NCI-H2107 treated with DMSO at 0.1 percent for 48 hours (cell line): Measurements from ENCODE around the gene GRID1.

Experiments used
- DNase-seq: peaks from one replicate; lab custom pipeline; 2025; ENCODE audit not compliant: unreplicated experiment; lab: John Stamatoyannopoulos, UW

The GRID1 gene

GRCh38 chr10:86269332-86269731 lies 97.3 kb downstream of the GRID1 start:
- no peak for DNase-seq

- DNase-seq: no peak
Observed at GRCh38 chr10:86267286-86268195, 99.1 kb downstream of the GRID1 start.

- no peak for DNase-seq
Observed at GRCh38 chr10:86266446-86267242, 100.0 kb downstream of the GRID1 start.

GRCh38 chr10:86265895-86266259 lies 100.7 kb downstream of the GRID1 start:
- no peak for DNase-seq

GRCh38 chr10:86265236-86265894 lies 101.2 kb downstream of the GRID1 start:
- DNase-seq: no peak

GRCh38 chr10:86264481-86265231 lies 101.9 kb downstream of the GRID1 start:
- no peak for DNase-seq

GRCh38 chr10:86263907-86264306 lies 102.7 kb downstream of the GRID1 start:
- DNase-seq: no peak

GRCh38 chr10:86263209-86263608 lies 103.4 kb downstream of the GRID1 start:
- no peak for DNase-seq

GRCh38 chr10:86262688-86263181 lies 103.9 kb downstream of the GRID1 start:
- DNase-seq: peak; percentile 52

- DNase-seq: peak; percentile 62
Observed at GRCh38 chr10:86261941-86262687, 104.5 kb downstream of the GRID1 start.

GRCh38 chr10:86261470-86261869 lies 105.1 kb downstream of the GRID1 start:
- no peak for DNase-seq

- DNase-seq: peak; percentile 70
Observed at GRCh38 chr10:86260564-86260963, 106.0 kb downstream of the GRID1 start.

GRCh38 chr10:86259901-86260562 lies 106.6 kb downstream of the GRID1 start:
- no peak for DNase-seq

GRCh38 chr10:86258941-86259340 lies 107.7 kb downstream of the GRID1 start:
- no peak for DNase-seq

- DNase-seq: no peak
Observed at GRCh38 chr10:86258499-86258898, 108.1 kb downstream of the GRID1 start.

GRCh38 chr10:86257683-86258082 lies 108.9 kb downstream of the GRID1 start:
- DNase-seq: no peak

- DNase-seq: no peak
Observed at GRCh38 chr10:86256690-86257315, 109.8 kb downstream of the GRID1 start.

GRCh38 chr10:86255405-86256251 lies 111.0 kb downstream of the GRID1 start:
- no peak for DNase-seq
